Testis (tissue), 3 donors: ENCODE measurements around the gene TTC31. TPM values are rescaled to one million over a fixed set of nuclear protein-coding genes. Genes with fewer than 3 reads are reported as not detected.
"Not testable (repeated sequence)": the region's sequence is repeated elsewhere in the genome, so short reads cannot be mapped to it uniquely, and the experiment has no call there.

Experiments used
- DNase-seq: peaks from one replicate; pipeline ENCODE4 v3.0.0-alpha.2; 2019
- H3K27ac ChIP-seq, 2 donors: fragments of 200-600 bp; sonication (generic); one replicate each; pipeline ENCODE4 v1.5.1; 2019
- H3K27me3 ChIP-seq: fragments of 200-600 bp; sonication (generic); one replicate; pipeline ENCODE4 v1.5.1; 2019
- H3K36me3 ChIP-seq: fragments of 200-600 bp; sonication (generic); one replicate; pipeline ENCODE4 v1.5.1; 2017; ENCODE audit warnings: low read depth; ENCODE audit errors: missing control alignments
- H3K4me1 ChIP-seq: fragments of 200-600 bp; sonication (generic); one replicate; pipeline ENCODE4 v1.5.1; 2019
- H3K4me3 ChIP-seq, 2 donors: fragments of 200-600 bp; sonication (generic); one replicate each; pipeline ENCODE4 v1.5.1; 2017 to 2019
- H3K9me3 ChIP-seq: fragments of 200-600 bp; sonication (generic); one replicate; pipeline ENCODE4 v1.5.1; 2017
- POLR2A ChIP-seq: fragments of 450-650 bp; IDR thresholded peaks from one replicate; pipeline ENCODE4 v1.6.1; 2017; ENCODE audit warnings: antibody characterized with exemption, mild to moderate bottlenecking, moderate library complexity
- WGBS, 2 donors: methylation state at CpG; one replicate each; pipeline ENCODE4 v1.1.5; 2018; 5-methylcytosine and 5-hydroxymethylcytosine counted together
- intact Hi-C: fragments of 100-400 bp; cut with DNase I; formaldehyde crosslinking; loops from one replicate; pipeline ENCODE4 v1.15.1; 2023; ENCODE audit warnings: low total_unique reads
- polyA plus RNA-seq: library from polyadenylated mRNA; stranded (reverse); fragments of 350-450 nt; fragmentation: Illumina TruSeq; extraction: RNeasy Lipid Tissue Mini Kit (QIAGEN cat#74804); gene quantifications from one replicate; pipeline ENCODE4 v1.2.3, GENCODE V29; 2014; ENCODE audit warnings: low read depth, low replicate concordance; ENCODE audit not compliant: insufficient read depth
- total RNA-seq, 2 donors: library from RNA; depleted of rRNA; stranded (reverse); fragments of >200 nt; gene quantifications; one replicate each; pipeline ENCODE4 v1.2.3, GENCODE V29; 2016
- TF ChIP-seq, protein P1 (sequence below), 3 experiments: fragments of 450-650 bp in 2 of 3; fragments of 200-600 bp in 1 of 3; sonication (generic) in 1 of 3; IDR thresholded peaks; one replicate each; pipeline ENCODE4 v1.5.1; 2016 to 2019; ENCODE audit warnings: antibody characterized with exemption in 3 of 3, mild to moderate bottlenecking in 2 of 3, moderate library complexity in 1 of 3

The TTC31 gene
- total and polyA plus RNA-seq, 3 donors from 2014 or later = 19.6 to 36.2 (median 30.1) TPM

GRCh38 chr2:74474899-74475298 is 8.0 kb upstream of the TTC31 start:
- Histone ChIP-seq H3K27me3 (no peaks in the 10 kb centered on the region), H3K9me3 (no peaks in the 10 kb centered on the region), H3K27ac (no peak overlapping the region), H3K4me3 (no peak overlapping the region), H3K36me3 (no peaks in the 10 kb centered on the region), H3K4me1 (peaks cover 12% of the 10 kb centered on the region)
- intact Hi-C loops = no loop called here
- DNase-seq = no peak
- WGBS, 2 donors = 73 to 86% methylated on average over 4 to 5 of the region's 5 CpGs
- TF ChIP-seq, protein P1, sequence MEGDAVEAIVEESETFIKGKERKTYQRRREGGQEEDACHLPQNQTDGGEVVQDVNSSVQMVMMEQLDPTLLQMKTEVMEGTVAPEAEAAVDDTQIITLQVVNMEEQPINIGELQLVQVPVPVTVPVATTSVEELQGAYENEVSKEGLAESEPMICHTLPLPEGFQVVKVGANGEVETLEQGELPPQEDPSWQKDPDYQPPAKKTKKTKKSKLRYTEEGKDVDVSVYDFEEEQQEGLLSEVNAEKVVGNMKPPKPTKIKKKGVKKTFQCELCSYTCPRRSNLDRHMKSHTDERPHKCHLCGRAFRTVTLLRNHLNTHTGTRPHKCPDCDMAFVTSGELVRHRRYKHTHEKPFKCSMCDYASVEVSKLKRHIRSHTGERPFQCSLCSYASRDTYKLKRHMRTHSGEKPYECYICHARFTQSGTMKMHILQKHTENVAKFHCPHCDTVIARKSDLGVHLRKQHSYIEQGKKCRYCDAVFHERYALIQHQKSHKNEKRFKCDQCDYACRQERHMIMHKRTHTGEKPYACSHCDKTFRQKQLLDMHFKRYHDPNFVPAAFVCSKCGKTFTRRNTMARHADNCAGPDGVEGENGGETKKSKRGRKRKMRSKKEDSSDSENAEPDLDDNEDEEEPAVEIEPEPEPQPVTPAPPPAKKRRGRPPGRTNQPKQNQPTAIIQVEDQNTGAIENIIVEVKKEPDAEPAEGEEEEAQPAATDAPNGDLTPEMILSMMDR (IDR thresholded peaks at IDR 0.05) = no peak
- TF ChIP-seq POLR2A = no peak

DNA sequence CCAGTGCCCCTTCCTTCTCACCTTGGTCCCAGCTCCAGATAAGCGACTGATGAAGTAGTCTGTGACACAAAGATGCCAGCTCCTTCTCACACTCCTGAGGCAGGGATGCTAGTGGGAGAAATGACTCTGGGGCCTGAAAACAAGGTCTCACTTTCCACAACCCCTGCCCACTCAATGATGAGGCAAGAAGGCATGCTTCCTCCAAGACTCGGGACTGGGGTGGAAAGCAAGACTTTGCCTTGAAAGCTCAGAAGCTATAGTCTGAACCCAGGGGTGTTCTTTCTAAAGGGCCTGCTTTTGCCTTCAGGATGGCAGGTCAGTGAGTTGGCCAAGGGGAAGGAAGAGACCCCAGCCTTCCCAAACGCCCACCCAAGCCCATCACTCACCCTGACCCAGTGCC is 1.4 kb upstream of the TTC31 start:
- DNase-seq = no peak
- no peak overlapping the region for H3K27ac ChIP-seq

GRCh38 chr2:74481961-74482800 is 700 bp upstream of the TTC31 start:
- no peaks in the 10 kb centered on the region for H3K36me3 ChIP-seq
- no peaks in the 10 kb centered on the region for H3K27me3 ChIP-seq
- TF ChIP-seq, protein P1 (IDR thresholded peaks at IDR 0.05) = no peak
- TF ChIP-seq POLR2A = no peak
- H3K27ac ChIP-seq = peak overlapping the region; percentile 85 to 93
- DNase-seq = peak; percentile 36
- H3K4me1 ChIP-seq = peaks cover 20% of the 10 kb centered on the region
- peak overlapping the region; percentile 87 to 90 for H3K4me3 ChIP-seq
- intact Hi-C loops = loop anchor here (10.0 kb wide), 1 partner anchor 103 kb away; no protein-coding TSS in a partner anchor
- H3K9me3 ChIP-seq = no peaks in the 10 kb centered on the region
- 1 to 2% methylated on average over 24 to 75 of the region's 80 CpGs for WGBS, 2 donors

More for the DNA sequence above, 1.4 kb upstream of the TTC31 start:
- intact Hi-C loops = loop anchor here (10.0 kb wide), 1 partner anchor 103 kb away; no protein-coding TSS in a partner anchor
- Histone ChIP-seq H3K4me1 (peaks cover 20% of the 10 kb centered on the region), H3K9me3 (no peaks in the 10 kb centered on the region), H3K4me3 (peak overlapping the region; percentile 87 to 90), H3K27me3 (no peaks in the 10 kb centered on the region), H3K36me3 (no peaks in the 10 kb centered on the region)
- WGBS, 2 donors = 19 to 40% methylated on average over 3 of the region's 3 CpGs
- TF ChIP-seq, protein P1 (IDR thresholded peaks at IDR 0.05) = no peak
- TF ChIP-seq POLR2A = no peak

DNA sequence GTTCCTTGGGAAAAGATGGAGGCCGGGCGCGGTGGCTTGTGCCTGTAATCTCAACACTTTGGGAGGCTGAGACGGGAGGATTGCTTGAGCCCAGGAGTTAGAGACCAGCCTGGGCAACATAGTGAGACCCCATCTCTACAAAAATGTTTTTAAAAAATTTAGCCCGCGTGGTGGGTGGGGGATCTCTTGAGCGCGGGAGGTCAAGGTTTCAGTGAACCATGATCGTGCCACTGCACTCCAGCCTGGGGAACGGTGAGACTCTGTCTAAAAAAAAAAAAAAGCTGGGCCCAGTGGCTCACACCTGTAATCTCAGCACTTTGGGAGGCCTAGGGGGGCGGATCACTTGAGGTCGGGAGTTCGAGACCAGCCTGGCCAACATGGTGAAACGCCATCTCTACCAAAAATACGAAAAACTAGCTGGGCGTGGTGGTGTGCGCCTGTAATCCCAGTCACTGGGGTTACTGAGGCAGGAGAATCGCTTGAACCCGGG is 839 bp downstream of the TTC31 start:
- not testable (repeated sequence) for H3K27ac ChIP-seq, DNase-seq, H3K9me3 ChIP-seq, H3K36me3 ChIP-seq, H3K27me3 ChIP-seq
- H3K4me3 ChIP-seq = peak overlapping the region; percentile 87 to 90
- 52 to 62% methylated on average over 19 of the region's 19 CpGs for WGBS, 2 donors
- peaks cover 20% of the 10 kb centered on the region for H3K4me1 ChIP-seq
- intact Hi-C loops = loop anchor here (10.0 kb wide), 1 partner anchor 101 kb away; no protein-coding TSS in a partner anchor

- DNase-seq = no peak
- Histone ChIP-seq H3K36me3 (no peaks in the 10 kb centered on the region), H3K9me3 (no peaks in the 10 kb centered on the region), H3K27me3 (no peaks in the 10 kb centered on the region), H3K27ac (no peak overlapping the region), H3K4me1 (peaks cover 18% of the 10 kb centered on the region), H3K4me3 (no peak overlapping the region)
- 90 to 91% methylated on average over 2 of the region's 2 CpGs for WGBS, 2 donors
- TF ChIP-seq, protein P1 (IDR thresholded peaks at IDR 0.05) = no peak
- no peak for TF ChIP-seq POLR2A
- intact Hi-C loops = loop anchor here (10.0 kb wide), 1 partner anchor 99 kb away; no protein-coding TSS in a partner anchor
These were observed 3.3 kb downstream of the TTC31 start for GRCh38 chr2:74486141-74486540.
